Measurements from ENCODE around the gene CCDC148. TPM values are rescaled to one million over a fixed set of nuclear protein-coding genes. Genes with fewer than 3 reads are reported as not detected.

The CCDC148 gene
- total and polyA plus RNA-seq, 2 donors (not counting 1 experiment from before 2014, with no cell fraction given), result not detected

- H3K27me3 Mint-ChIP-seq, result no peaks in the 10 kb centered on the region
- ChIA-PET POLR2A (no interaction called here), CTCF (no interaction called here)
- ATAC-seq (ENCODE audit: low read depth) (no peak), DNase-seq (no peak)
- peaks cover 7% of the 10 kb centered on the region for H3K9me3 Mint-ChIP-seq (ENCODE audit: insufficient read depth)
- Histone ChIP-seq H3K36me3 (replicated peaks in 1 of 2; ENCODE audit: control extremely low read depth in 1 of 2, control insufficient read depth in 1 of 2, extremely low read depth in 1 of 2, insufficient read depth in 2 of 2, low read length in 1 of 2) (no peaks in the 10 kb centered on the region), H3K4me2 (replicated peaks; ENCODE audit: low read depth, low read length, poor library complexity, severe bottlenecking) (no peak overlapping the region), H3K79me2 (ENCODE audit: control insufficient read depth, insufficient read depth, low read length) (no peaks in the 10 kb centered on the region), H4K20me1 (ENCODE audit: control insufficient read depth, insufficient read depth, low read length, poor library complexity, severe bottlenecking) (no peaks in the 10 kb centered on the region), H3K4me3 (ENCODE audit: control extremely low read depth in 1 of 5, extremely low read depth in 1 of 5, insufficient read depth in 1 of 5, low read depth in 2 of 5, low read length in 4 of 5) (no peak overlapping the region), H2AFZ (ENCODE audit: insufficient read depth, low read depth, low read length, poor library complexity, severe bottlenecking) (no peak overlapping the region), H3K9me3 (ENCODE audit: control extremely low read depth in 1 of 3, control insufficient read depth in 2 of 3, insufficient read depth in 1 of 3, low read length in 2 of 3) (peaks cover 4 to 8% (median 5%) of the 10 kb centered on the region in 3 donors), H3K27ac (ENCODE audit: low read length in 2 of 2) (no peak overlapping the region), H3K4me1 (ENCODE audit: control insufficient read depth in 2 of 2, insufficient read depth in 2 of 2, low read length in 2 of 2) (no peaks in the 10 kb centered on the region), H3K9ac (ENCODE audit: low read length) (no peak overlapping the region), H3K27me3 (replicated peaks in 1 of 4; ENCODE audit: control extremely low read depth in 1 of 4, control insufficient read depth in 3 of 4, insufficient read depth in 4 of 4, low read length in 3 of 4) (no peaks in the 10 kb centered on the region)
- no peak overlapping the region for H3K27ac Mint-ChIP-seq
- intact Hi-C loops (cut with micrococcal nuclease), result no loop called here
- no peaks in the 10 kb centered on the region for H3K4me1 Mint-ChIP-seq
- TF ChIP-seq, protein P1, sequence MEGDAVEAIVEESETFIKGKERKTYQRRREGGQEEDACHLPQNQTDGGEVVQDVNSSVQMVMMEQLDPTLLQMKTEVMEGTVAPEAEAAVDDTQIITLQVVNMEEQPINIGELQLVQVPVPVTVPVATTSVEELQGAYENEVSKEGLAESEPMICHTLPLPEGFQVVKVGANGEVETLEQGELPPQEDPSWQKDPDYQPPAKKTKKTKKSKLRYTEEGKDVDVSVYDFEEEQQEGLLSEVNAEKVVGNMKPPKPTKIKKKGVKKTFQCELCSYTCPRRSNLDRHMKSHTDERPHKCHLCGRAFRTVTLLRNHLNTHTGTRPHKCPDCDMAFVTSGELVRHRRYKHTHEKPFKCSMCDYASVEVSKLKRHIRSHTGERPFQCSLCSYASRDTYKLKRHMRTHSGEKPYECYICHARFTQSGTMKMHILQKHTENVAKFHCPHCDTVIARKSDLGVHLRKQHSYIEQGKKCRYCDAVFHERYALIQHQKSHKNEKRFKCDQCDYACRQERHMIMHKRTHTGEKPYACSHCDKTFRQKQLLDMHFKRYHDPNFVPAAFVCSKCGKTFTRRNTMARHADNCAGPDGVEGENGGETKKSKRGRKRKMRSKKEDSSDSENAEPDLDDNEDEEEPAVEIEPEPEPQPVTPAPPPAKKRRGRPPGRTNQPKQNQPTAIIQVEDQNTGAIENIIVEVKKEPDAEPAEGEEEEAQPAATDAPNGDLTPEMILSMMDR (IDR thresholded peaks at IDR 0.05), result no peak
- TF ChIP-seq EZH2 (IDR thresholded peaks at IDR 0.05; ENCODE audit: borderline replicate concordance, insufficient read depth, low read depth, low read length, poor library complexity, severe bottlenecking), result no peak
- no CpG with 5 or more reads among the region's 1 CpG for WGBS (ENCODE audit: insufficient coverage)
- no peak overlapping the region for H3K4me3 Mint-ChIP-seq
Measured at GRCh38 chr2:158410132-158410531, 46.4 kb downstream of the CCDC148 start.

DNA sequence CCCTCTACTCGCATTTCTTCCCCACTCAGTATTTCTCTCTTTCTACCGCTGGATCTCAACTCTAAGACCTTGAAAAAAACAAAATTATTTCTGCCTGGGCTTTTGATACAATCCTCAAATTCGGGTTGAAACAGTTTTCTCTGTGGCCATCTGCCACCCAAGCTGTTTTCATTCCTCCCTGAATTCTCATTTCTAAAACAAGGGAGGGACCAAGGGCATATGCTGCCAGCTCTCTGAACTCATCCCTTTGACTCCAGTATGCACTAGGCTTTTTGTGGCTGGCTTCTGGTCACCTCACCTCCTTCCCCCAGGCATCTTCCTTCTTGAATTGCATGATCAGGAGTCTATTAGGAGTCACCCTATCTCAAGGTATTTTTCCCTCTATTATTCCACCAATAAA, 49.5 kb downstream of the CCDC148 start:
- ChIA-PET POLR2A (no interaction called here), CTCF (no interaction called here)
- TF ChIP-seq EZH2 (IDR thresholded peaks at IDR 0.05; ENCODE audit: borderline replicate concordance, insufficient read depth, low read depth, low read length, poor library complexity, severe bottlenecking), result no peak
- TF ChIP-seq, protein P1 (IDR thresholded peaks at IDR 0.05), result no peak
- peaks cover 7% of the 10 kb centered on the region for H3K9me3 Mint-ChIP-seq (ENCODE audit: insufficient read depth)
- intact Hi-C loops (cut with micrococcal nuclease), result no loop called here
- Histone ChIP-seq H3K36me3 (replicated peaks in 1 of 2; ENCODE audit: control extremely low read depth in 1 of 2, control insufficient read depth in 1 of 2, extremely low read depth in 1 of 2, insufficient read depth in 2 of 2, low read length in 1 of 2) (no peaks in the 10 kb centered on the region), H3K4me3 (ENCODE audit: control extremely low read depth in 1 of 5, extremely low read depth in 1 of 5, insufficient read depth in 1 of 5, low read depth in 2 of 5, low read length in 4 of 5) (no peak overlapping the region), H3K9ac (ENCODE audit: low read length) (no peak overlapping the region), H3K4me2 (replicated peaks; ENCODE audit: low read depth, low read length, poor library complexity, severe bottlenecking) (no peak overlapping the region), H3K9me3 (ENCODE audit: control extremely low read depth in 1 of 3, control insufficient read depth in 2 of 3, insufficient read depth in 1 of 3, low read length in 2 of 3) (peaks cover 4 to 8% (median 5%) of the 10 kb centered on the region in 3 donors), H2AFZ (ENCODE audit: insufficient read depth, low read depth, low read length, poor library complexity, severe bottlenecking) (no peak overlapping the region), H3K79me2 (ENCODE audit: control insufficient read depth, insufficient read depth, low read length) (no peaks in the 10 kb centered on the region), H3K27me3 (replicated peaks in 1 of 4; ENCODE audit: control extremely low read depth in 1 of 4, control insufficient read depth in 3 of 4, insufficient read depth in 4 of 4, low read length in 3 of 4) (no peaks in the 10 kb centered on the region), H3K27ac (ENCODE audit: low read length in 2 of 2) (no peak overlapping the region), H3K4me1 (ENCODE audit: control insufficient read depth in 2 of 2, insufficient read depth in 2 of 2, low read length in 2 of 2) (no peaks in the 10 kb centered on the region), H4K20me1 (ENCODE audit: control insufficient read depth, insufficient read depth, low read length, poor library complexity, severe bottlenecking) (no peaks in the 10 kb centered on the region)
- no peak overlapping the region for H3K4me3 Mint-ChIP-seq
- H3K4me1 Mint-ChIP-seq, result no peaks in the 10 kb centered on the region
- peaks cover 3% of the 10 kb centered on the region for H3K27me3 Mint-ChIP-seq
- no peak for DNase-seq
- no peak for ATAC-seq (ENCODE audit: low read depth)
- H3K27ac Mint-ChIP-seq, result no peak overlapping the region
- WGBS (ENCODE audit: insufficient coverage), result 79% methylated on average over 3 of the region's 3 CpGs
